Measurements from ENCODE around the gene AP2A2. TPM values are rescaled to one million over a fixed set of nuclear protein-coding genes. Genes with fewer than 3 reads are reported as not detected.

The AP2A2 gene
- total RNA-seq, 1 donor from 2014 or later, result 89.1 TPM

GRCh38 chr11:1055109-1055703 lies 129.5 kb downstream of the AP2A2 start:
- H3K4me3 Mint-ChIP-seq, result no peak overlapping the region
- H3K9me3 Mint-ChIP-seq, result no peaks in the 10 kb centered on the region
- DNase-seq (ENCODE audit: low spot score in 2 of 2, unreplicated experiment in 2 of 2), result peak in 1 of 2 experiments; percentile 36
- H3K36me3 Mint-ChIP-seq, result no peaks in the 10 kb centered on the region
- no peak overlapping the region for H3K27ac Mint-ChIP-seq
- H3K4me1 Mint-ChIP-seq, result peaks cover 3% of the 10 kb centered on the region
- peaks cover 19% of the 10 kb centered on the region for H3K27me3 Mint-ChIP-seq (ENCODE audit: low read depth)
- TF ChIP-seq CTCF (IDR thresholded peaks at IDR 0.05; ENCODE audit: unreplicated experiment), result no peak

GRCh38 chr11:1055990-1056771 lies 130.5 kb downstream of the AP2A2 start:
- no peaks in the 10 kb centered on the region for H3K36me3 Mint-ChIP-seq

GRCh38 chr11:1057806-1058205 lies 132.1 kb downstream of the AP2A2 start:
- TF ChIP-seq CTCF (IDR thresholded peaks at IDR 0.05; ENCODE audit: unreplicated experiment), result no peak
- DNase-seq (ENCODE audit: low spot score in 2 of 2, unreplicated experiment in 2 of 2), result peak in 1 of 2 experiments; percentile 30
- Mint-ChIP-seq H3K27ac (no peak overlapping the region), H3K9me3 (peaks cover 11% of the 10 kb centered on the region), H3K4me1 (peaks cover 3% of the 10 kb centered on the region), H3K4me3 (no peak overlapping the region), H3K27me3 (ENCODE audit: low read depth) (peaks cover 24% of the 10 kb centered on the region), H3K36me3 (no peaks in the 10 kb centered on the region)

More at GRCh38 chr11:1055990-1056771, 130.5 kb downstream of the AP2A2 start:
- Mint-ChIP-seq H3K27me3 (ENCODE audit: low read depth) (peaks cover 20% of the 10 kb centered on the region), H3K4me1 (peaks cover 3% of the 10 kb centered on the region), H3K27ac (no peak overlapping the region), H3K9me3 (no peaks in the 10 kb centered on the region), H3K4me3 (no peak overlapping the region)
- TF ChIP-seq CTCF (IDR thresholded peaks at IDR 0.05; ENCODE audit: unreplicated experiment), result no peak
- DNase-seq (ENCODE audit: low spot score in 2 of 2, unreplicated experiment in 2 of 2), result peak in 1 of 2 experiments; percentile 36

GRCh38 chr11:1059759-1060158 lies 134.1 kb downstream of the AP2A2 start:
- H3K27ac Mint-ChIP-seq, result no peak overlapping the region
- peak in 1 of 2 experiments; percentile 36 for DNase-seq (ENCODE audit: low spot score in 2 of 2, unreplicated experiment in 2 of 2)
- no peaks in the 10 kb centered on the region for H3K36me3 Mint-ChIP-seq
- no peak overlapping the region for H3K4me3 Mint-ChIP-seq
- TF ChIP-seq CTCF (IDR thresholded peaks at IDR 0.05; ENCODE audit: unreplicated experiment), result no peak
- H3K9me3 Mint-ChIP-seq, result peaks cover 12% of the 10 kb centered on the region
- peaks cover 3% of the 10 kb centered on the region for H3K4me1 Mint-ChIP-seq
- peaks cover 37% of the 10 kb centered on the region for H3K27me3 Mint-ChIP-seq (ENCODE audit: low read depth)

GRCh38 chr11:1060410-1060809 lies 134.7 kb downstream of the AP2A2 start:
- H3K36me3 Mint-ChIP-seq, result no peaks in the 10 kb centered on the region
- H3K27ac Mint-ChIP-seq, result no peak overlapping the region

More at GRCh38 chr11:1060410-1060809, 134.7 kb downstream of the AP2A2 start:
- Mint-ChIP-seq H3K9me3 (peaks cover 12% of the 10 kb centered on the region), H3K4me3 (no peak overlapping the region), H3K27me3 (ENCODE audit: low read depth) (peaks cover 37% of the 10 kb centered on the region), H3K4me1 (no peaks in the 10 kb centered on the region)
- DNase-seq (ENCODE audit: low spot score in 2 of 2, unreplicated experiment in 2 of 2), result peak in 1 of 2 experiments; percentile 31
- no peak for TF ChIP-seq CTCF (IDR thresholded peaks at IDR 0.05; ENCODE audit: unreplicated experiment)
